NCI-H1417 (cell line): ENCODE results near the gene TSPAN33.
"Not testable (repeated sequence)": the region's sequence is repeated elsewhere in the genome, so short reads cannot be mapped to it uniquely, and the experiment has no call there.

Experiments used
- DNase-seq, 3 experiments: peaks; one replicate each; lab custom pipeline; 2025; lab: John Stamatoyannopoulos, UW

TSPAN33 gene

GRCh38 chr7:129209067-129209926, 64.8 kb downstream of the TSPAN33 start:
- DNase-seq, result no peak

GRCh38 chr7:129210256-129210988, 65.9 kb downstream of the TSPAN33 start:
- peak; percentile 21 to 68 (median 48) for DNase-seq

- DNase-seq, result no peak
These were observed 66.4 kb downstream of the TSPAN33 start for GRCh38 chr7:129210989-129211312.

- DNase-seq, result no peak
These were observed 67.6 kb downstream of the TSPAN33 start for GRCh38 chr7:129212126-129212525.

- no peak for DNase-seq
These were observed 68.1 kb downstream of the TSPAN33 start for GRCh38 chr7:129212596-129212995.

- peak; percentile 29 to 68 (median 34) for DNase-seq
These were observed 69.3 kb downstream of the TSPAN33 start for GRCh38 chr7:129213828-129214227.

- DNase-seq, result not testable (repeated sequence)
These were observed 71.2 kb downstream of the TSPAN33 start for GRCh38 chr7:129215691-129216090.

- DNase-seq, result not testable (repeated sequence)
These were observed 71.7 kb downstream of the TSPAN33 start for GRCh38 chr7:129216101-129216715.

- peak in 1 of 3 experiments; percentile 22 for DNase-seq
These were observed 72.4 kb downstream of the TSPAN33 start for GRCh38 chr7:129216821-129217416.

GRCh38 chr7:129218514-129219062, 74.1 kb downstream of the TSPAN33 start:
- DNase-seq, result peak; percentile 86 to 94 (median 94)

GRCh38 chr7:129219166-129219565, 74.7 kb downstream of the TSPAN33 start:
- DNase-seq, result not testable (repeated sequence)
